Activated T-helper 17 cell treated with anti-CD3 and anti-CD28 coated beads, Interleukin-2, amount 50 U/mL, for 72 hours (primary cell): ENCODE results near the gene GPR61. TPM values are rescaled to one million over a fixed set of nuclear protein-coding genes. Genes with fewer than 3 reads are reported as not detected.

Source experiments
- ATAC-seq: fragments of 150-1000 bp; cut with Tn5 transposase; replicated peaks from 2 replicates; pipeline ENCODE4 v1.10.0; 2021; ENCODE audit warnings: mild to moderate bottlenecking, moderate library complexity
- H3K27ac Mint-ChIP-seq: one replicate; pipeline ENCODE4 v1.8.0; 2022; ENCODE audit warnings: mixed read lengths
- H3K27me3 Mint-ChIP-seq: one replicate; pipeline ENCODE4 v1.8.0; 2022; ENCODE audit warnings: mixed read lengths
- H3K36me3 Mint-ChIP-seq: one replicate; pipeline ENCODE4 v1.8.0; 2022; ENCODE audit warnings: low read depth, mild to moderate bottlenecking, mixed read lengths
- H3K4me1 Mint-ChIP-seq: one replicate; pipeline ENCODE4 v1.8.0; 2022; ENCODE audit warnings: mixed read lengths
- H3K4me3 Mint-ChIP-seq: one replicate; pipeline ENCODE4 v1.8.0; 2022; ENCODE audit warnings: mild to moderate bottlenecking, mixed read lengths
- H3K9me3 Mint-ChIP-seq: one replicate; pipeline ENCODE4 v1.8.0; 2022; ENCODE audit warnings: mixed read lengths
- total RNA-seq, 2 donors: library from RNA; stranded (reverse); gene quantifications; one replicate each; pipeline ENCODE4 v1.2.3, GENCODE V29; 2022

Gene GPR61
- total RNA-seq, 2 donors from 2014 or later: 0.45 TPM; not detected in 1

DNA sequence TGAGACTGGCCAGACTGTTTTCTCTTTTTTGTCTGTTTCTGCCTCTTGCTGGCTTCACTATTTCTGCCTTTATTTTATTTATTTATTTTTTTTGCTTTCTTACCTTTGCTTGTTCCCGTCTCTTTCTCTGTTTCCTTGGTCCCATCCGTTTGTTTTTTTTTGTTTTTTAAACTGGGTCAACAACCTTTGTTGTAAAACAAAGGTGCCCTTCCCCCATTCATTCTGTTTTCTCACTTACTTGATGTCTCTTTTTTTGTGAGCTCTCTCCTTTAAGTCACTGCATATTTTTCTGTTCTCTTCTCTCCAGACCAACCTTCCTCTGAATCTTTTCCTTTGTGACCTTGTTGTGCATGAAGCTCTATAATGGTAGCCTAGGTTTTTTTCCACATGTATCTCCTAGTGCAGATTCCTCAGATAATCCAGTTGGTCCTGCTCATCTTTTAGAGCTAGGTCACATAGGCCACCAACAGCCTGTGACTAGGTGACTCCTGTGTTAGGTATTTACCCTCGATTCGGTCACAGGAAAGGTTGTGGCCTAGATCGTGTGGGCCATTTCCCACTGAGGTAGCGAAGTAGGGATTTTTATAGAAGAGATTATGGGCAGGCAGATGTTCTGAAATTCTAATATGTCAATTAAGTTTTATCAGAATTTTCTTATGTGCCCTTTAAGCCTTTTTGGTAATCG, 24.7 kb downstream of the GPR61 start:
- Mint-ChIP-seq H3K4me1 (peaks cover 54% of the 10 kb centered on the region), H3K9me3 (no peaks in the 10 kb centered on the region), H3K27ac (peak overlapping the region; percentile 49), H3K27me3 (no peaks in the 10 kb centered on the region), H3K4me3 (peak overlapping the region; percentile 11), H3K36me3 (no peaks in the 10 kb centered on the region)
- no peak for ATAC-seq

GRCh38 chr1:109565241-109565640, 25.6 kb downstream of the GPR61 start:
- Mint-ChIP-seq H3K4me1 (peaks cover 47% of the 10 kb centered on the region), H3K27me3 (no peaks in the 10 kb centered on the region), H3K4me3 (no peak overlapping the region), H3K36me3 (no peaks in the 10 kb centered on the region), H3K27ac (peak overlapping the region; percentile 53), H3K9me3 (no peaks in the 10 kb centered on the region)
- no peak for ATAC-seq

DNA sequence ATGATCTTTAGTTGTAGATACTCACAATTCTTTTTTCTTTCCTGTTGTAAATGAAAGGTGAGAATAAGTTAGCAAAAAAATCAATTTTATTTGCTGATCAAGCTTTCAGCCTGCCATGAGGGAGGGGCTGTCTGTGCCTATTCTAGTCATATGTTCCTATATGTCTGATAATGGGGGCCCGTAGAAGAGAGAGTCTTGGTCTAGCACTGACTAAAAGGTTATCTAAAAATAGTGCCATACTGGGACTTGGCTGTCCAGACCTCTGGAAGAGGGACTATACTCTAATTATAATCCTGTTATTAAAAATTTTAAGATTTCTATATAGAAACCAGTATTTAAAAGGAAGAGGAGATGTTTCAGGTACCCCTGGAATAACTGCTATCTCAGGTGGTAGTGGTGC, 27.3 kb downstream of the GPR61 start:
- no peak for ATAC-seq
- Mint-ChIP-seq H3K4me3 (no peak overlapping the region), H3K9me3 (no peaks in the 10 kb centered on the region), H3K27ac (no peak overlapping the region), H3K4me1 (peaks cover 34% of the 10 kb centered on the region), H3K36me3 (no peaks in the 10 kb centered on the region), H3K27me3 (no peaks in the 10 kb centered on the region)

DNA sequence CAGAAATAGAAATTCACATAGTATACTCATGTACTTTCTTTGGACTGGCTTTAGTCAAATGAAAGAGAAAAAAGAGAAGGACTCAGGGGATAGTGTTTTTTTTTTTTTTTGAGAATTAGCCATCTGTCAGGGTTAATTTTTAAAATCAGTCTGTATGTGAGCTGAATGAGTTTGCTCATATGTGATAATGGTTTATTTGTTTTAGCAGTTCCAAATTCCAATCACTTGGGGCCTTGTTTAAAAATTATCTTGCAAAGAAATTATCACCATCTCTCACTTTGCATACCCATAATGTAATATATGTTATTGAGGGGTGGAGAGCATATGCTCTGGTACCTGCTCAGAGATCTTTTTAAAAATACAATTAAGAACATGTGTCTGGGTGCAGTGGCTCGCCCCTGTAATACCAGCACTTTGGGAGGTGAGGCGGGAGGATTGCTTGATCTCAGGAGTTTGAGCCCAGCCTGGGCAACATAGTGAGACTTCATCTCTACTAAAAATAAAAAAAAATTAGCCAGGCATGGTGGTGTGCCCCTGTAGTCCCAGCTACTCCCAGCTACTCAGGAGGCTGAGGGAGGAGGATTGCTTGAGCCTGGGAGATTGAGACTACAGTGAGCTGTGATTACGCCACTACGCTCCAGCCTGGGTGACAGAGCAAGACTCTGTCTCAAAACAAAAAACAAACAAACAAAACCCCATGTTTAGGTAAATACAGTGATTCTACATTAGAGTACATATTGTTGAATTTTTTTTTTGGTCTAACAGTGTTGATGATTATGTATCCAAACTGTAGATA, 28.4 kb downstream of the GPR61 start:
- Mint-ChIP-seq H3K27me3 (no peaks in the 10 kb centered on the region), H3K4me3 (no peak overlapping the region), H3K9me3 (no peaks in the 10 kb centered on the region), H3K4me1 (peaks cover 43% of the 10 kb centered on the region), H3K36me3 (peaks cover 9% of the 10 kb centered on the region), H3K27ac (no peak overlapping the region)
- ATAC-seq: no peak

GRCh38 chr1:109569323-109569722, 29.7 kb downstream of the GPR61 start:
- Mint-ChIP-seq H3K36me3 (peaks cover 20% of the 10 kb centered on the region), H3K27ac (no peak overlapping the region), H3K4me1 (peaks cover 35% of the 10 kb centered on the region), H3K9me3 (no peaks in the 10 kb centered on the region), H3K27me3 (no peaks in the 10 kb centered on the region), H3K4me3 (no peak overlapping the region)
- no peak for ATAC-seq

- no peaks in the 10 kb centered on the region for H3K27me3 Mint-ChIP-seq
- H3K4me1 Mint-ChIP-seq: peaks cover 27% of the 10 kb centered on the region
- ATAC-seq: no peak
- H3K9me3 Mint-ChIP-seq: no peaks in the 10 kb centered on the region
- no peak overlapping the region for H3K27ac Mint-ChIP-seq
- peaks cover 30% of the 10 kb centered on the region for H3K36me3 Mint-ChIP-seq
- H3K4me3 Mint-ChIP-seq: no peak overlapping the region
These were observed 30.7 kb downstream of the GPR61 start for GRCh38 chr1:109570414-109570813.

- no peak for ATAC-seq
- peaks cover 9% of the 10 kb centered on the region for H3K4me1 Mint-ChIP-seq
- H3K4me3 Mint-ChIP-seq: no peak overlapping the region
- peaks cover 63% of the 10 kb centered on the region for H3K36me3 Mint-ChIP-seq
- H3K9me3 Mint-ChIP-seq: no peaks in the 10 kb centered on the region
- H3K27ac Mint-ChIP-seq: no peak overlapping the region
- H3K27me3 Mint-ChIP-seq: no peaks in the 10 kb centered on the region
These were observed 34.1 kb downstream of the GPR61 start for GRCh38 chr1:109573785-109574184.

DNA sequence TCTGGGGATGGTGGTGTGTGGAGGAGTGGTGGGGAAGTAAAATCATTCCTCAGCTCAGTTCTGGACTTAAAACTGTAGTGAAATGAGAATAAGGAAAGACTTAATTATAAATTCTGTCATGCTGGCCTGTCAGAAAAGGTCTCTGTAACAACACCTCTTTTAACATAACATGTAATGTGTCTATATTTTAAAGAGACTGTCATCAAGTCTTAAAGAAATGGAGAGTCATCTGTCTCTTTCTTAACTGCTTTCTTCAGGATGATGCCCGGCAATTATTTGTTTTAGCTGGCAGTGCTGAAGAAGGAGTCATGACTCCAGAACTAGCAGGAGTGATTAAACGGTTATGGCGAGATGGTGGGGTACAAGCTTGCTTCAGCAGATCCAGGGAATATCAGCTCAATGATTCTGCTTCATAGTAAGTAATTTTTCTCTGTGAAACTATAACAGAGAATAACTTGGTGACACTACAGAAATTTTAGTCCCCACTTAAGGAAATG, 39.3 kb downstream of the GPR61 start:
- no peak for ATAC-seq
- Mint-ChIP-seq H3K9me3 (no peaks in the 10 kb centered on the region), H3K4me3 (no peak overlapping the region), H3K36me3 (peaks cover 97% of the 10 kb centered on the region), H3K27me3 (no peaks in the 10 kb centered on the region), H3K4me1 (no peaks in the 10 kb centered on the region), H3K27ac (peak overlapping the region; percentile 58)

DNA sequence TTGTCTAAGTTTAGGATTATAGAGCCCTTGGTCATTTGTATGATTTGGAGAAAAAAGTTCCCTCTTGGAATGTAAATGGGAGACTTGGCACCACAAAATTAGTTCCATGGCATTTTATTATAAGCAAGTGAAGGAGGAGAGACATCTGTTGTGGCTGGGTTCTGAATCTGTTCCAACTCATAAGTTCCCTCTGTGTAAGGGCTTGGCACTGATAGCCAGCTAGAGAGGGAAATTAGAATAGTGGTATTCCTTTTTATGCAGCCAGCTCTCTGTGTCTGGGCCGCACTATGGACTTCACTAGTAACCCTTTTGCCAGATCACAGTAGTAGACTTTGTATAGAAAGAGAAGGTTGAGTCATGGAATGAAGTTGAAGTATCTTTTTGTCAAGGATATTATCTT, 39.8 kb downstream of the GPR61 start:
- no peak for ATAC-seq
- Mint-ChIP-seq H3K36me3 (peaks cover 99% of the 10 kb centered on the region), H3K4me1 (no peaks in the 10 kb centered on the region), H3K27ac (no peak overlapping the region), H3K27me3 (no peaks in the 10 kb centered on the region), H3K4me3 (no peak overlapping the region), H3K9me3 (no peaks in the 10 kb centered on the region)

GRCh38 chr1:109582021-109582420, 42.3 kb downstream of the GPR61 start:
- H3K4me1 Mint-ChIP-seq: no peaks in the 10 kb centered on the region
- no peaks in the 10 kb centered on the region for H3K9me3 Mint-ChIP-seq
- no peak for ATAC-seq
- H3K4me3 Mint-ChIP-seq: no peak overlapping the region
- H3K27me3 Mint-ChIP-seq: no peaks in the 10 kb centered on the region
- no peak overlapping the region for H3K27ac Mint-ChIP-seq
- peaks cover 99% of the 10 kb centered on the region for H3K36me3 Mint-ChIP-seq

DNA sequence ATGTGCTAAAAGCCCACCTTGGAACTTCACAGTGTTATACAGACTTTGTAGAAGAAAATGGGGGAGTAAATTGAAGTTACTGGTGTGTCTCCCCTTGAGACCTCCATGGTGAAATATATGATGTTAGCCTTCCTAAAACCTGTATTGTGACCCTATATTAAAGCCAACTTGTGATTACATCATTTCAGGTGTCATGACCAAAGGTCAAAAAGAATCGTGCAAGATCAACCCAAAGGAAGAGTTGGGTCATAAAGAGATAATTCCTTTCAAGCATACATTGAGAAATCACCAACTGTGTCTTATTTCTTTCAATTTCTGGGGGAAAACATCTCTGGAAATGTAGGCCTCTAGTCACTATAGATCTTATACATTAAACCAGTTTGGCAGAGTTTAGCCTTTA, 45.1 kb downstream of the GPR61 start:
- peaks cover 100% of the 10 kb centered on the region for H3K36me3 Mint-ChIP-seq
- H3K27ac Mint-ChIP-seq: no peak overlapping the region
- H3K27me3 Mint-ChIP-seq: no peaks in the 10 kb centered on the region
- no peaks in the 10 kb centered on the region for H3K4me1 Mint-ChIP-seq
- no peak overlapping the region for H3K4me3 Mint-ChIP-seq
- no peaks in the 10 kb centered on the region for H3K9me3 Mint-ChIP-seq
- ATAC-seq: no peak

GRCh38 chr1:109586055-109586454, 46.4 kb downstream of the GPR61 start:
- H3K4me3 Mint-ChIP-seq: no peak overlapping the region
- H3K4me1 Mint-ChIP-seq: no peaks in the 10 kb centered on the region
- no peaks in the 10 kb centered on the region for H3K27me3 Mint-ChIP-seq
- peaks cover 100% of the 10 kb centered on the region for H3K36me3 Mint-ChIP-seq
- no peak for ATAC-seq
- peak overlapping the region; percentile 47 for H3K27ac Mint-ChIP-seq
- no peaks in the 10 kb centered on the region for H3K9me3 Mint-ChIP-seq

GRCh38 chr1:109589177-109589576, 49.5 kb downstream of the GPR61 start:
- ATAC-seq: no peak
- Mint-ChIP-seq H3K9me3 (no peaks in the 10 kb centered on the region), H3K27ac (peak overlapping the region; percentile 2), H3K36me3 (peaks cover 100% of the 10 kb centered on the region), H3K4me3 (no peak overlapping the region), H3K27me3 (no peaks in the 10 kb centered on the region), H3K4me1 (no peaks in the 10 kb centered on the region)

DNA sequence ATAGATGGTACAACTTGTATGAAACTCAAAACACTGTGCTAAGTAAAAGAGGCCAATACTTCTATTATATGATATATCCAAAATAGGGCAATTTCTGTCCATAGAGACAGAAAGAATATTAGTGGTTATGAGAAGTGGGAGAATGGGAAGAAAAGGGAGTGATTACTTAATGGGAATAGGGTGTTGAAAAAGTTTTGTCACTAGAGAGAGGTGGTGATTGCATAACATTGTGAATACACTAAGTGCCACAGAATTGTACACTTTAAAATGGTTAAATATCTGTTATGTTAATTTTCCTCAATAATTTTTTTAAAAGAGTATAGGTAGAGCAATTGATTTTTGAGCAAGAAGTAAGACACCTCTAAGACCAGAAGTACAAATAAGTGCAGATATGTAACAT, 50.0 kb downstream of the GPR61 start:
- peaks cover 100% of the 10 kb centered on the region for H3K36me3 Mint-ChIP-seq
- no peak overlapping the region for H3K4me3 Mint-ChIP-seq
- no peak for ATAC-seq
- no peaks in the 10 kb centered on the region for H3K4me1 Mint-ChIP-seq
- no peaks in the 10 kb centered on the region for H3K27me3 Mint-ChIP-seq
- no peak overlapping the region for H3K27ac Mint-ChIP-seq
- H3K9me3 Mint-ChIP-seq: no peaks in the 10 kb centered on the region

DNA sequence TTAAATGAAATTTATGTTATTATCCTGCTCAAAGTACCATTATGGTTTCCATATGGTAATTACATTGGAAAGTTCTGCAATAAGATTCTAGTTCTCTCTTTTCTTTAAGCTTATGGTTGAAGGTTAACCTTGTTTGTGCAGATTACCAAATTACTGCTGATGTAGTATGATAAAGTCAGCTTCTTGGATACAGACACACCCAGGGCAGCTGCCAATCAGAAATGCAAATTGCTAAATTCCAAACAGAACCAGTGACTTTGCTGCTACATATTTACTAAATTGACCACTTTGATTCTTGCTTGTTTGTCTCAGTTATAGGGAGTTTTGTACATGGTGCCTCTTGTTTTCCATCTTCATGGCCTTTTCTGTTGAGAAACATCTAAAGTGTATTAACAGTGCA, 53.2 kb downstream of the GPR61 start:
- Mint-ChIP-seq H3K27me3 (no peaks in the 10 kb centered on the region), H3K9me3 (no peaks in the 10 kb centered on the region), H3K4me3 (no peak overlapping the region), H3K36me3 (peaks cover 93% of the 10 kb centered on the region), H3K4me1 (no peaks in the 10 kb centered on the region), H3K27ac (no peak overlapping the region)
- no peak for ATAC-seq
